HG03103 (cell line): ENCODE measurements around the gene ELP4.

ENCODE experiments used
- ATAC-seq: cut with Tn5 transposase; IDR thresholded peaks from one replicate; pipeline ENCODE4 v1.9.1; 2021; ENCODE audit warnings: low read depth; ENCODE audit not compliant: unreplicated experiment

The ELP4 gene

GRCh38 chr11:31819621-31820437, 310.3 kb downstream of the ELP4 start:
- no peak for ATAC-seq

GRCh38 chr11:31820438-31820818, 310.9 kb downstream of the ELP4 start:
- no peak for ATAC-seq

GRCh38 chr11:31821235-31821764, 311.7 kb downstream of the ELP4 start:
- ATAC-seq: no peak

- no peak for ATAC-seq
Observed at GRCh38 chr11:31821766-31822165, 312.2 kb downstream of the ELP4 start.

- no peak for ATAC-seq
Observed at GRCh38 chr11:31822175-31822926, 312.8 kb downstream of the ELP4 start.

GRCh38 chr11:31822927-31823643, 313.5 kb downstream of the ELP4 start:
- ATAC-seq: no peak

GRCh38 chr11:31823644-31824331, 314.2 kb downstream of the ELP4 start:
- no peak for ATAC-seq

- ATAC-seq: no peak
Observed at GRCh38 chr11:31824332-31824878, 314.8 kb downstream of the ELP4 start.

- no peak for ATAC-seq
Observed at GRCh38 chr11:31824879-31825837, 315.6 kb downstream of the ELP4 start.

GRCh38 chr11:31825838-31826484, 316.4 kb downstream of the ELP4 start:
- no peak for ATAC-seq

- ATAC-seq: no peak
Observed at GRCh38 chr11:31826536-31827438, 317.2 kb downstream of the ELP4 start.

- ATAC-seq: no peak
Observed at GRCh38 chr11:31827455-31828206, 318.1 kb downstream of the ELP4 start.

GRCh38 chr11:31828217-31828616, 318.6 kb downstream of the ELP4 start:
- no peak for ATAC-seq

GRCh38 chr11:31830406-31830805, 320.8 kb downstream of the ELP4 start:
- no peak for ATAC-seq

- no peak for ATAC-seq
Observed at GRCh38 chr11:31834237-31834636, 324.7 kb downstream of the ELP4 start.
